IMR-90 (cell line): ENCODE data around the gene WNT3.

ENCODE experiments used
- BHLHE40 ChIP-seq: fragments of 150-350 bp; IDR thresholded peaks from 2 replicates; pipeline ENCODE4 v1.6.1; 2016; ENCODE audit warnings: mild to moderate bottlenecking, low read depth, low read length
- CEBPB ChIP-seq: IDR thresholded peaks from 2 replicates; pipeline ENCODE4 v1.6.1; 2012; ENCODE audit warnings: low read depth, low read length, improper control_type of control experiment
- CTCF ChIP-seq: conservative IDR thresholded peaks from 2 replicates; pipeline ENCODE4 v1.5.1; 2012; ENCODE audit warnings: mild to moderate bottlenecking, low read depth, low read length, improper control_type of control experiment
- MXI1 ChIP-seq: IDR thresholded peaks from 2 replicates; pipeline ENCODE4 v1.6.1; 2012; ENCODE audit warnings: low read depth, mild to moderate bottlenecking, low read length, moderate library complexity, borderline replicate concordance
- POLR2A ChIP-seq: IDR thresholded peaks from 2 replicates; pipeline ENCODE4 v1.6.1; 2012; ENCODE audit warnings: mild to moderate bottlenecking, low read depth, low read length
- RAD21 ChIP-seq: IDR thresholded peaks from 2 replicates; pipeline ENCODE4 v1.6.1; 2012; ENCODE audit warnings: low read length, improper control_type of control experiment
- RFX5 ChIP-seq: IDR thresholded peaks from 2 replicates; pipeline ENCODE4 v1.8.0; 2012; ENCODE audit warnings: low read depth, mild to moderate bottlenecking, low read length, moderate library complexity
- SMC3 ChIP-seq: fragments of 150-350 bp; IDR thresholded peaks from 2 replicates; pipeline ENCODE4 v1.6.1; 2016; ENCODE audit warnings: low read depth, mild to moderate bottlenecking, antibody characterized with exemption, low read length, moderate library complexity
- USF2 ChIP-seq: fragments of 150-350 bp; IDR thresholded peaks from 2 replicates; pipeline ENCODE4 v1.6.1; 2017; ENCODE audit warnings: mild to moderate bottlenecking, antibody characterized with exemption, low read length, low read depth

GRCh38 chr17:46722662-46723285 lies 95.7 kb downstream of the WNT3 start:
- no peak for TF ChIP-seq SMC3
- no peak for TF ChIP-seq CTCF
- no peak for TF ChIP-seq POLR2A
- TF ChIP-seq MXI1: no peak
- no peak for TF ChIP-seq CEBPB
- TF ChIP-seq USF2: no peak
- TF ChIP-seq BHLHE40: no peak
- TF ChIP-seq RAD21: no peak
- no peak for TF ChIP-seq RFX5
